Measurements from ENCODE around the gene NT5E. TPM values are rescaled to one million over a fixed set of nuclear protein-coding genes. Genes with fewer than 3 reads are reported as not detected.

Gene NT5E
- total RNA-seq, 1 experiment from 2014 or later: 84.6 TPM

DNA sequence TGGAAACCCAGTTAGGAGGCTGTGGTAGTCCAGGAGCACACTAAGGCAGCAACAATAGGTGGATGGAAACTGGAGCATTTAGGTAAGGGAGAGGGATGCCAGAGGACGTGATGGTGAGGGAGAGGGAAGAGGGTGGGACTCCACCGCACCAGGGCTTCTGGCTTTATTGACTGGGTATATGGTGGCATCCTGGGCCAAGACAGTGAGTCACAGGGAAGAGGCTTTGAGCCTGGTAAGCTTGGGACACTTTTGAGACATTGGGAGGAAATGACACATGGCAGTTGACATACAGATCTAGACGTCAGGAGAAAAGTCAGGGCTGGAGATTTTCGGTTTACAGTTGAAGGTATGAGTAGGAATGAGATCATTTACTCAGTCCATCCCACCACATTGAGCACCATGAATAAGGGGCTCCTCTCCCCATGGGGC, 14.9 kb downstream of the NT5E start:
- Histone ChIP-seq H3K27ac (peak overlapping the region; percentile 98), H3K79me2 (ENCODE audit: low read depth) (peaks cover 60% of the 10 kb centered on the region), H3K4me3 (peak overlapping the region; percentile 19; the same call in 1 of the 2 replicates), H3K27me3 (ENCODE audit: insufficient read depth, low read depth) (no peaks in the 10 kb centered on the region), H3K9me3 (ENCODE audit: insufficient read depth, low read depth) (no peaks in the 10 kb centered on the region), H3F3A (ENCODE audit: insufficient read depth, low read depth) (peaks cover 65% of the 10 kb centered on the region), H3K36me3 (ENCODE audit: low read depth) (peaks cover 19% of the 10 kb centered on the region), H2AFZ (no peak overlapping the region), H3K9me2 (ENCODE audit: insufficient read depth) (no peaks in the 10 kb centered on the region), H3K4me1 (replicated peaks; ENCODE audit: insufficient read depth) (peaks cover 100% of the 10 kb centered on the region), H3K4me2 (peak overlapping the region; percentile 79), H4K20me1 (ENCODE audit: insufficient read depth) (no peaks in the 10 kb centered on the region)
- DNase-seq: peak; percentile 48 to 90
- intact Hi-C loops (cut with micrococcal nuclease; ENCODE audit: unreplicated experiment): loop anchor here (1.0 to 2.0 kb wide), 3 partner anchors 14 to 103 kb away; partner anchors contain the start of gene NT5E
- ChIA-PET CTCF (interaction anchor here (0.6 to 1.3 kb wide), 2 partner anchors 18 to 25 kb away, joined by 3 to 4 read pairs; no protein-coding TSS in a partner anchor), POLR2A (ENCODE audit: unreplicated experiment) (interaction anchor here (0.6 to 1.0 kb wide), 4 partner anchors 15 to 206 kb away, joined by 3 to 4 read pairs (median 3); partner anchors contain the start of gene NT5E)
- BruUV-seq (replicated peaks): TSS peak; percentile 44
- TF ChIP-seq, protein P1, sequence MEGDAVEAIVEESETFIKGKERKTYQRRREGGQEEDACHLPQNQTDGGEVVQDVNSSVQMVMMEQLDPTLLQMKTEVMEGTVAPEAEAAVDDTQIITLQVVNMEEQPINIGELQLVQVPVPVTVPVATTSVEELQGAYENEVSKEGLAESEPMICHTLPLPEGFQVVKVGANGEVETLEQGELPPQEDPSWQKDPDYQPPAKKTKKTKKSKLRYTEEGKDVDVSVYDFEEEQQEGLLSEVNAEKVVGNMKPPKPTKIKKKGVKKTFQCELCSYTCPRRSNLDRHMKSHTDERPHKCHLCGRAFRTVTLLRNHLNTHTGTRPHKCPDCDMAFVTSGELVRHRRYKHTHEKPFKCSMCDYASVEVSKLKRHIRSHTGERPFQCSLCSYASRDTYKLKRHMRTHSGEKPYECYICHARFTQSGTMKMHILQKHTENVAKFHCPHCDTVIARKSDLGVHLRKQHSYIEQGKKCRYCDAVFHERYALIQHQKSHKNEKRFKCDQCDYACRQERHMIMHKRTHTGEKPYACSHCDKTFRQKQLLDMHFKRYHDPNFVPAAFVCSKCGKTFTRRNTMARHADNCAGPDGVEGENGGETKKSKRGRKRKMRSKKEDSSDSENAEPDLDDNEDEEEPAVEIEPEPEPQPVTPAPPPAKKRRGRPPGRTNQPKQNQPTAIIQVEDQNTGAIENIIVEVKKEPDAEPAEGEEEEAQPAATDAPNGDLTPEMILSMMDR (conservative IDR thresholded peaks at IDR 0.05): no peak
- TF ChIP-seq EZH2 (IDR thresholded peaks at IDR 0.05; ENCODE audit: low read depth): no peak

DNA sequence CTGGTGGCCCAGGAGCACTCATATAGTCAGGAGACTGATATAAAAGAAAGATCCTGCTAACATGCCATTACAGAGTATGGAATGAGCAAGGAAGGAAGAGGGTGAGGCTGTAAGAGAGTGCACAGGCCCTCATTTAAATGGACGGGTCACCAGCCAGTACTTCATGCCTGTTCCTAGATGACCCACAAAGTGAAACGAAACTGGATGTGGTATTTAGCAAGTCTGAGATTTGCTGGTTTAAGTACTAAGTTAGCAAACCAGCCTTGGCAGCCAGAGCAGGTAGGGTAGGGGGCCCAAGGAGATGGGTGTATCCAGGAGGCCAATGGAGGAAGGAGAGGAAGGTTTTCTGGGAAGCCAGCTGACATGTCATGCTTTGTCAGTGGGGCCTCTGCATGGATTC, 15.9 kb downstream of the NT5E start:
- DNase-seq: no peak
- peaks cover 52% of the 10 kb centered on the region for H3K79me2 ChIP-seq (ENCODE audit: low read depth)
- H3K9me2 ChIP-seq (ENCODE audit: insufficient read depth): no peaks in the 10 kb centered on the region
- peaks cover 99% of the 10 kb centered on the region for H3K4me1 ChIP-seq (replicated peaks; ENCODE audit: insufficient read depth)
- ChIA-PET POLR2A (ENCODE audit: unreplicated experiment) (no interaction called here), CTCF (no interaction called here)
- H3K4me2 ChIP-seq: peak overlapping the region; percentile 79
- no TSS peak for BruUV-seq (replicated peaks)
- H2AFZ ChIP-seq: no peak overlapping the region
- no peak overlapping the region for H3K4me3 ChIP-seq
- peaks cover 26% of the 10 kb centered on the region for H3K36me3 ChIP-seq (ENCODE audit: low read depth)
- no peaks in the 10 kb centered on the region for H4K20me1 ChIP-seq (ENCODE audit: insufficient read depth)
- peak overlapping the region; percentile 98 for H3K27ac ChIP-seq
- no peaks in the 10 kb centered on the region for H3K9me3 ChIP-seq (ENCODE audit: insufficient read depth, low read depth)
- TF ChIP-seq, protein P1 (conservative IDR thresholded peaks at IDR 0.05): no peak
- no peak for TF ChIP-seq EZH2 (IDR thresholded peaks at IDR 0.05; ENCODE audit: low read depth)
- no peaks in the 10 kb centered on the region for H3K27me3 ChIP-seq (ENCODE audit: insufficient read depth, low read depth)
- intact Hi-C loops (cut with micrococcal nuclease; ENCODE audit: unreplicated experiment): loop anchor here (2.0 kb wide), 1 partner anchor 15 kb away; the partner anchor contains the start of gene NT5E
- H3F3A ChIP-seq (ENCODE audit: insufficient read depth, low read depth): peaks cover 55% of the 10 kb centered on the region

DNA sequence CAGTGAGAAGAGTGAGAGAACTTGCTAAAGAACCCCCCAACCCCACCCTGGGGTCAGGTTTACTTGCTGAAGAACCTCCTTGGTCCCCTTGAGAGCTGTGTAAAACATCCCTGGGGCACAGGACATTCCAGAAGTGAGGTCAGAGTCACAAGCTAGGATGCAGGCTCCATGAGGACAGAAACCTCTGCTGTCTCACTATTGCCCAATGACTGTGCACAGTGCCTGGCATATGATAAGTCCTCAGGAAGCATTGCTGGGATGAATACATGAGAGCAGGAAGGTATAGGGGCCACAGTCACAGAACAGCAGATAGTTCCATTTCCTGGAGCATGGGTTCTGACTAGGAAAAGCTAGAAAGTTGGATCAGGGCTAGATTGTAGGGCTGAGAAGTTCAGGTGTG, 18.4 kb downstream of the NT5E start:
- H3K9me2 ChIP-seq (ENCODE audit: insufficient read depth): no peaks in the 10 kb centered on the region
- peaks cover 34% of the 10 kb centered on the region for H3K36me3 ChIP-seq (ENCODE audit: low read depth)
- H3K4me2 ChIP-seq: peak overlapping the region; percentile 22; the same call in 1 of the 2 replicates
- peaks cover 33% of the 10 kb centered on the region for H3K79me2 ChIP-seq (ENCODE audit: low read depth)
- TF ChIP-seq EZH2 (IDR thresholded peaks at IDR 0.05; ENCODE audit: low read depth): no peak
- TF ChIP-seq, protein P1 (conservative IDR thresholded peaks at IDR 0.05): no peak
- H3K4me3 ChIP-seq: no peak overlapping the region
- no peak overlapping the region for H2AFZ ChIP-seq
- H3F3A ChIP-seq (ENCODE audit: insufficient read depth, low read depth): peaks cover 44% of the 10 kb centered on the region
- H3K27ac ChIP-seq: peak overlapping the region; percentile 46
- no peaks in the 10 kb centered on the region for H4K20me1 ChIP-seq (ENCODE audit: insufficient read depth)
- H3K4me1 ChIP-seq (replicated peaks; ENCODE audit: insufficient read depth): peaks cover 99% of the 10 kb centered on the region
- BruUV-seq (replicated peaks): no TSS peak
- ChIA-PET CTCF (no interaction called here), POLR2A (ENCODE audit: unreplicated experiment) (no interaction called here)
- H3K27me3 ChIP-seq (ENCODE audit: insufficient read depth, low read depth): no peaks in the 10 kb centered on the region
- no peaks in the 10 kb centered on the region for H3K9me3 ChIP-seq (ENCODE audit: insufficient read depth, low read depth)
- peak in 1 of 2 experiments; percentile 66 for DNase-seq
- intact Hi-C loops (cut with micrococcal nuclease; ENCODE audit: unreplicated experiment): no loop called here
